Gastroesophageal sphincter (tissue), 3 donors: ENCODE data around the gene TOMM7.

ENCODE experiments used
- CTCF ChIP-seq, 4 experiments: fragments of 200-600 bp in 2 of 4; fragments of 450-650 bp in 2 of 4; sonication (generic) in 1 of 4; IDR thresholded peaks; one replicate each; pipeline ENCODE4 v1.5.1; 2017 to 2019; ENCODE audit warnings: antibody characterized with exemption in 4 of 4, mild to moderate bottlenecking in 2 of 4, moderate library complexity in 2 of 4
- EP300 ChIP-seq: sonication (generic); formaldehyde crosslinking; IDR thresholded peaks from one replicate; pipeline ENCODE4 v1.6.1; 2017; ENCODE audit warnings: antibody characterized with exemption, mild to moderate bottlenecking
- POLR2A ChIP-seq, 2 donors: fragments of 450-650 bp; IDR thresholded peaks; one replicate each; pipeline ENCODE4 v1.6.1; 2017; ENCODE audit warnings: antibody characterized with exemption in 2 of 2, mild to moderate bottlenecking in 2 of 2, moderate library complexity in 1 of 2

- TF ChIP-seq CTCF (IDR thresholded peaks at IDR 0.05) = no peak
- TF ChIP-seq POLR2A (IDR thresholded peaks at IDR 0.05) = no peak
- TF ChIP-seq EP300 = no peak
Observed at GRCh38 chr7:22871661-22872060, 49.0 kb upstream of the TOMM7 start.
